Psoas muscle (tissue), 8 donors: Measurements from ENCODE around the gene PRKCA. TPM values are rescaled to one million over a fixed set of nuclear protein-coding genes. Genes with fewer than 3 reads are reported as not detected.

Source experiments
- ATAC-seq, 4 donors: fragments of 200-7000 bp; cut with Tn5 transposase; one replicate each; pipeline ENCODE4 v1.9.1; 2020; ENCODE audit warnings: moderate library complexity in 3 of 4, mild to moderate bottlenecking in 2 of 4
- DNase-seq, 2 donors: peaks; one replicate each; pipeline ENCODE4 v3.0.0-alpha.2; 2020
- H3K27ac ChIP-seq: fragments of 200-600 bp; one replicate; pipeline ENCODE4 v1.8.0; 2022
- H3K27me3 ChIP-seq, 3 donors: fragments of 200-600 bp in 1 of 3; one replicate each; pipeline versions ENCODE4 v1.6.1 to v1.8.0; 2013 to 2022; ENCODE audit warnings: low read length in 2 of 3, mild to moderate bottlenecking in 2 of 3, moderate library complexity in 1 of 3; ENCODE audit not compliant: insufficient read depth in 3 of 3
- H3K36me3 ChIP-seq, 2 donors: fragments of 200-600 bp in 1 of 2; one replicate each; pipeline versions ENCODE4 v1.6.1 to v1.8.0; 2013 to 2022; ENCODE audit warnings: low read depth in 1 of 2, mild to moderate bottlenecking in 1 of 2, moderate library complexity in 1 of 2; ENCODE audit not compliant: insufficient read depth in 1 of 2
- H3K4me1 ChIP-seq: fragments of 200-600 bp; one replicate; pipeline ENCODE4 v1.8.0; 2022
- H3K4me3 ChIP-seq: fragments of 200-600 bp; one replicate; pipeline ENCODE4 v1.8.0; 2022; ENCODE audit warnings: mild to moderate bottlenecking
- H3K9me3 ChIP-seq: fragments of 200-600 bp; one replicate; pipeline ENCODE4 v1.8.0; 2022
- CTCF ChIP-seq: fragments of 200-600 bp; IDR thresholded peaks from one replicate; pipeline ENCODE4 v1.8.0; 2022; ENCODE audit warnings: antibody characterized with exemption
- WGBS, 3 donors: extraction: QIAGEN DNeasy Blood & Tissue Kit; methylation state at CpG; one replicate each; pipeline versions ENCODE4 v1.1.6 to v1.1.7; 2013; 5-methylcytosine and 5-hydroxymethylcytosine counted together
- intact Hi-C, 2 donors: fragments of 100-400 bp; cut with DNase I; formaldehyde crosslinking; loops; one replicate each; pipeline versions ENCODE4 v1.11.0 to v1.14.2; 2022
- polyA plus RNA-seq, 3 donors: library from polyadenylated mRNA; stranded (reverse); fragments of 200-250 nt; gene quantifications; one replicate each; pipeline ENCODE4 v1.2.3, GENCODE V29; 2013
- total RNA-seq, 4 donors: library from RNA; stranded (reverse); fragmentation: NEBNext Ultra II Directional in 2 of 4; extraction: Animal tissue kit (Norgen Biotek cat#: 25700) in 2 of 4; gene quantifications; one replicate each; pipeline versions ENCODE4 v1.2.1 to v1.2.4, GENCODE V29; 2021 to 2023
- donor health status: healthy with polysubstance abuse.
- donor health status: DM: no; HTN: no; CAD: no; lungs with moderate emphysema.
- donor health status: Bipolar disorder and iron deficiency.
- donor health status: healthy.
- donor health status: DM: yes; HTN: yes; CAD: no.
- donor health status: DM: no; HTN: no; CAD: no.
- donor health status: DM: no; HTN: no; CAD: no.
- donor health status: DM: yes; HTN: yes; CAD: no.

PRKCA gene
- total and polyA plus RNA-seq, 7 donors, result 0.35 to 15.5 (median 8.2) TPM

GRCh38 chr17:66795486-66795885 lies 493.1 kb downstream of the PRKCA start:
- no peaks in the 10 kb centered on the region for H3K4me1 ChIP-seq
- no peak overlapping the region for H3K27ac ChIP-seq
- TF ChIP-seq CTCF, result no peak
- no peaks in the 10 kb centered on the region for H3K27me3 ChIP-seq
- DNase-seq (no peak), ATAC-seq (no peak)
- H3K36me3 ChIP-seq, result no peaks in the 10 kb centered on the region
- intact Hi-C loops, result no loop called here
- WGBS, 3 donors, result 83 to 91% (median 86%) methylated on average over 3 of the region's 3 CpGs
- H3K4me3 ChIP-seq, result no peak overlapping the region
- H3K9me3 ChIP-seq, result no peaks in the 10 kb centered on the region

DNA sequence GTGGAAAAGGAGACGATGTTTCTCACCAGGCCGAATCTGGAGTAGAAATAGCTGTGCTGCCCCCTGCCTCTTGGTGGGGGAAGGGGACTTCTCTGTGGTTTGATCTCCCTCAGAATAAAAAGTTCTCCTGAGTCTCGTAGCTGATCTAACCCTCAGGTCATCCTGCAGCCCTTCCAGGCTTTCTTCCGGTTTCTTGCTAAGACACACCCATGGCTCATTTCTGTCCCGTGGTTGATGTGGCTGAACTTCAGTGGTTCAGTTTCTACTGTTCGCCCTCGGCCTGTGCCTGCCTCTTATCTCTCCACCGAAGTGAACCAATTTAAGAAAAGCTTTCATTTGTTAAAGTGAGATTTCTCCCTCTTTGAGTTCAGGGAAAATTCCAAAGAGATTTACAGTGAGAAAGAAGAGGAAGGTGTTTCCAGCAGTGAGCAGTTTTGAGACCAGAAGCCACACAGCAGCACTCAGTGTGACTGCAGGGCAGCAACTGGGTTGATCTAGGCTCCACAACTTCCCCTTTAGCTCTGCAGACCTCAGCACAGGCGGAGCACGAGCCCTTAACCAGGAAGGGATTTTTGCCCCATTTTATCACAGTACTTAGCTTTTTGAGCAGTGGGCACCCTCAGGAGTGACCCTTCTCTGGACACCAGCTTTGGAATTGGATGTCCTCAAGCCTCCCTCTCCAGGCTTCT lies 497.6 kb downstream of the PRKCA start:
- intact Hi-C loops, result loop anchor here in 1 of 2 donors (5.0 kb wide), 1 partner anchor 57 kb away; no protein-coding TSS in a partner anchor
- ATAC-seq (no peak), DNase-seq (no peak)
- Histone ChIP-seq H3K27me3 (no peaks in the 10 kb centered on the region), H3K27ac (no peak overlapping the region), H3K9me3 (no peaks in the 10 kb centered on the region), H3K36me3 (no peaks in the 10 kb centered on the region), H3K4me1 (no peaks in the 10 kb centered on the region), H3K4me3 (no peak overlapping the region)
- WGBS, 3 donors, result 79 to 83% (median 83%) methylated on average over 10 of the region's 10 CpGs
- TF ChIP-seq CTCF, result no peak

GRCh38 chr17:66803474-66803951 lies 501.1 kb downstream of the PRKCA start:
- intact Hi-C loops, result loop anchor here in 1 of 2 donors (5.0 kb wide), 1 partner anchor 54 kb away; no protein-coding TSS in a partner anchor
- Histone ChIP-seq H3K27me3 (no peaks in the 10 kb centered on the region), H3K4me1 (no peaks in the 10 kb centered on the region), H3K27ac (no peak overlapping the region), H3K36me3 (no peaks in the 10 kb centered on the region), H3K9me3 (no peaks in the 10 kb centered on the region), H3K4me3 (no peak overlapping the region)
- no peak for TF ChIP-seq CTCF
- 72 to 80% (median 79%) methylated on average over 19 of the region's 19 CpGs for WGBS, 3 donors
- DNase-seq (no peak), ATAC-seq (no peak)

GRCh38 chr17:66805567-66805966 lies 503.2 kb downstream of the PRKCA start:
- Histone ChIP-seq H3K4me1 (no peaks in the 10 kb centered on the region), H3K36me3 (no peaks in the 10 kb centered on the region), H3K9me3 (no peaks in the 10 kb centered on the region), H3K4me3 (no peak overlapping the region), H3K27me3 (no peaks in the 10 kb centered on the region), H3K27ac (no peak overlapping the region)
- intact Hi-C loops, result no loop called here
- DNase-seq (no peak), ATAC-seq (no peak)
- 59 to 67% (median 66%) methylated on average over 10 of the region's 10 CpGs for WGBS, 3 donors
- TF ChIP-seq CTCF, result no peak

- no peaks in the 10 kb centered on the region for H3K9me3 ChIP-seq
- WGBS, 3 donors, result 61 to 67% (median 63%) methylated on average over 10 of the region's 10 CpGs
- no peaks in the 10 kb centered on the region for H3K36me3 ChIP-seq
- H3K4me3 ChIP-seq, result no peak overlapping the region
- no peaks in the 10 kb centered on the region for H3K4me1 ChIP-seq
- ATAC-seq (no peak), DNase-seq (no peak)
- H3K27ac ChIP-seq, result no peak overlapping the region
- TF ChIP-seq CTCF, result no peak
- intact Hi-C loops, result no loop called here
- H3K27me3 ChIP-seq, result no peaks in the 10 kb centered on the region
Observed at GRCh38 chr17:66807182-66807581, 504.8 kb downstream of the PRKCA start.
